HCT116 (cell line): Measurements from ENCODE around the gene PAX5. TPM values are rescaled to one million over a fixed set of nuclear protein-coding genes. Genes with fewer than 3 reads are reported as not detected.

Experiments used
- ATAC-seq: fragments of 200-7000 bp; cut with Tn5 transposase; 2 replicates; pipeline ENCODE4 v1.9.1; 2020; ENCODE audit warnings: mild to moderate bottlenecking, moderate library complexity
- BruUV-seq: library from RNA; stranded (reverse); fragments of 400-500 nt; replicated peaks from 2 replicates; lab custom pipeline; 2021; lab: Mats Ljungman, UMichigan
- CTCF ChIA-PET: fragments of 300-600 bp; sonication (Branson Sonifier 250); formaldehyde crosslinking; loops from one replicate; lab custom pipeline; 2021; ENCODE audit warnings: antibody characterized with exemption; lab: Charles Lee
- POLR2A ChIA-PET: fragments of 300-600, 350-600 bp; sonication (Branson Sonifier 250); formaldehyde crosslinking; loops from one replicate; lab custom pipeline; 2021; ENCODE audit warnings: antibody characterized with exemption; lab: Charles Lee
- RAD21 ChIA-PET, 2 experiments: fragments of 300-600 bp; sonication (Branson Sonifier 250); formaldehyde crosslinking; loops; one replicate each; lab custom pipeline; 2023; ENCODE audit warnings: low total read pairs in 2 of 2; ENCODE audit not compliant: uncharacterized antibody in 2 of 2, unreplicated experiment in 2 of 2, low non-redundant PET in 1 of 2; lab: Charles Lee
- DNase-seq: peaks from one replicate; pipeline ENCODE4 v3.0.0-alpha.2; 2010; ENCODE audit warnings: low read depth, low spot score
- H2AFZ ChIP-seq: fragments of 200-600 bp; shearing (Covaris generic), sonication (generic); 2 replicates; pipeline ENCODE4 v1.6.1; 2017; ENCODE audit warnings: low read depth, mixed run types, mixed read lengths, antibody characterized with exemption, low read length; ENCODE audit not compliant: poor library complexity, severe bottlenecking
- H3K27ac ChIP-seq: 2 replicates; pipeline ENCODE4 v1.5.1; 2012; ENCODE audit warnings: low read depth, low read length
- H3K27me3 ChIP-seq: fragments of 200-600 bp; sonication (generic); 2 replicates; pipeline ENCODE4 v1.6.1; 2016; ENCODE audit warnings: mixed run types, low read length, mixed read lengths; ENCODE audit not compliant: insufficient read depth
- H3K36me3 ChIP-seq, 2 experiments: fragments of 200-500 bp in 1 of 2; fragments of 200-600 bp in 1 of 2; sonication (Bioruptor generic) in 1 of 2; sonication (generic) in 1 of 2; 2 replicates each; pipeline versions ENCODE4 v1.5.1 to v1.6.1; 2014 to 2016; ENCODE audit warnings: low read length in 2 of 2, inconsistent platforms in 1 of 2, mixed read lengths in 1 of 2, mixed run types in 1 of 2; ENCODE audit not compliant: insufficient read depth in 2 of 2, control insufficient read depth in 1 of 2
- H3K4me1 ChIP-seq, 2 experiments: fragments of 200-600 bp in 1 of 2; sonication (generic) in 1 of 2; 2 replicates each; pipeline versions ENCODE4 v1.5.1 to v1.6.1; 2012 to 2017; ENCODE audit warnings: low read length in 2 of 2, inconsistent platforms in 1 of 2, mild to moderate bottlenecking in 1 of 2, mixed read lengths in 1 of 2, mixed run types in 1 of 2, moderate library complexity in 1 of 2; ENCODE audit not compliant: insufficient read depth in 2 of 2, control insufficient read depth in 1 of 2
- H3K4me2 ChIP-seq: fragments of 200-600 bp; sonication (generic); 2 replicates; pipeline ENCODE4 v1.6.1; 2017; ENCODE audit warnings: mixed run types, low read length, mixed read lengths
- H3K4me3 ChIP-seq, 2 experiments: fragments of 200-600 bp in 1 of 2; sonication (generic) in 1 of 2; replicated peaks in 1 of 2; 2 replicates each; pipeline ENCODE4 v1.5.1; 2011 to 2016; ENCODE audit warnings: low read length in 2 of 2, control low read depth in 1 of 2, low read depth in 1 of 2, mild to moderate bottlenecking in 1 of 2, mixed read lengths in 1 of 2, mixed run types in 1 of 2
- H3K79me2 ChIP-seq: fragments of 200-600 bp; sonication (generic); 2 replicates; pipeline ENCODE4 v1.6.1; 2017; ENCODE audit warnings: mild to moderate bottlenecking, mixed run types, low read length, moderate library complexity, mixed read lengths; ENCODE audit not compliant: insufficient read depth
- H3K9ac ChIP-seq: fragments of 200-600 bp; sonication (generic); 2 replicates; pipeline ENCODE4 v1.6.1; 2016; ENCODE audit warnings: low read length, mixed read lengths
- H3K9me2 ChIP-seq: fragments of 200-600 bp; sonication (generic), shearing (Covaris generic); 2 replicates; pipeline ENCODE4 v1.6.1; 2017; ENCODE audit warnings: mixed run types, mild to moderate bottlenecking, moderate library complexity; ENCODE audit not compliant: insufficient read depth
- H3K9me3 ChIP-seq, 2 experiments: fragments of 200-500 bp in 1 of 2; fragments of 200-600 bp in 1 of 2; sonication (Bioruptor generic) in 1 of 2; sonication (generic) in 1 of 2; 2 replicates each; pipeline ENCODE4 v1.6.1; 2014 to 2017; ENCODE audit warnings: low read length in 2 of 2, mixed read lengths in 2 of 2, inconsistent platforms in 1 of 2, low read depth in 1 of 2, mild to moderate bottlenecking in 1 of 2, mixed run types in 1 of 2, moderate library complexity in 1 of 2; ENCODE audit not compliant: control insufficient read depth in 1 of 2, insufficient read depth in 1 of 2
- H4K20me1 ChIP-seq: fragments of 200-600 bp; sonication (generic), shearing (Covaris generic); 2 replicates; pipeline ENCODE4 v1.6.1; 2017; ENCODE audit warnings: mixed run types, mild to moderate bottlenecking, moderate library complexity; ENCODE audit not compliant: insufficient read depth
- CBX3 ChIP-seq: IDR thresholded peaks from 2 replicates; pipeline ENCODE4 v1.6.1; 2012; ENCODE audit warnings: low read depth
- CEBPB ChIP-seq: IDR thresholded peaks from 2 replicates; pipeline ENCODE4 v1.6.1; 2012; ENCODE audit warnings: low read depth
- EGR1 ChIP-seq: IDR thresholded peaks from 2 replicates; pipeline ENCODE4 v1.6.1; 2012; ENCODE audit warnings: low read depth
- EZH2 ChIP-seq: fragments of 200-600 bp; sonication (generic); IDR thresholded peaks from 2 replicates; pipeline ENCODE4 v1.6.1; 2017; ENCODE audit warnings: antibody characterized with exemption, mixed run types
- EZH2phosphoT487 ChIP-seq: fragments of 200-600 bp; IDR thresholded peaks from 2 replicates; pipeline ENCODE4 v1.6.1; 2018; ENCODE audit warnings: antibody characterized with exemption, borderline replicate concordance
- JUND ChIP-seq: IDR thresholded peaks from 2 replicates; pipeline ENCODE4 v1.6.1; 2012
- POLR2A ChIP-seq: IDR thresholded peaks from 2 replicates; pipeline ENCODE4 v1.7.0; 2011; ENCODE audit warnings: borderline replicate concordance; ENCODE audit not compliant: insufficient read depth, insufficient read length; ENCODE audit errors: extremely low read depth
- RAD21 ChIP-seq: IDR thresholded peaks from 2 replicates; pipeline ENCODE4 v1.6.1; 2012; ENCODE audit warnings: low read depth, mild to moderate bottlenecking
- SIN3A ChIP-seq: IDR thresholded peaks from 2 replicates; pipeline ENCODE4 v1.6.1; 2012; ENCODE audit warnings: low read depth
- SP1 ChIP-seq: IDR thresholded peaks from 2 replicates; pipeline ENCODE4 v1.6.1; 2012; ENCODE audit warnings: low read depth
- TCF7L2 ChIP-seq: IDR thresholded peaks from 2 replicates; pipeline ENCODE4 v1.7.0; 2011; ENCODE audit warnings: borderline replicate concordance, inconsistent platforms; ENCODE audit not compliant: insufficient read depth, insufficient read length; ENCODE audit errors: extremely low read depth
- YY1 ChIP-seq: IDR thresholded peaks from 2 replicates; pipeline ENCODE4 v1.6.1; 2011; ENCODE audit warnings: low read length, low read depth, moderate library complexity, mild to moderate bottlenecking; ENCODE audit not compliant: insufficient replicate concordance; ENCODE audit errors: extremely low read depth
- ZFX ChIP-seq: fragments of 450-650 bp; IDR thresholded peaks from 2 replicates; pipeline ENCODE4 v1.6.1; 2017
- ZNF274 ChIP-seq: fragments of 200-500 bp; sonication (Bioruptor generic); IDR thresholded peaks from 2 replicates; pipeline ENCODE4 v1.6.1; 2014; ENCODE audit warnings: mild to moderate bottlenecking, low read depth, low read length, inconsistent platforms
- intact Hi-C: fragments of 100-400 bp; cut with micrococcal nuclease; formaldehyde crosslinking; loops from 2 replicates; pipeline ENCODE4 v1.10.0; 2022
- total RNA-seq: library from RNA; stranded (reverse); gene quantifications from one replicate; pipeline ENCODE4 v1.2.1, GENCODE V29; 2021; ENCODE audit not compliant: unreplicated experiment
- TF ChIP-seq, protein P1 (sequence below): IDR thresholded peaks from 2 replicates; pipeline ENCODE4 v1.6.1; 2011; ENCODE audit warnings: mild to moderate bottlenecking, low read length, moderate library complexity; ENCODE audit not compliant: insufficient replicate concordance; ENCODE audit errors: extremely low read depth
- TF ChIP-seq, protein P2 (sequence below): IDR thresholded peaks from 2 replicates; pipeline ENCODE4 v1.6.1; 2012
- TF ChIP-seq, protein P3 (sequence below): IDR thresholded peaks from 2 replicates; pipeline ENCODE4 v1.6.1; 2012; ENCODE audit warnings: low read depth

Gene PAX5
- total RNA-seq, 1 experiment from 2014 or later: 0.17 TPM

DNA sequence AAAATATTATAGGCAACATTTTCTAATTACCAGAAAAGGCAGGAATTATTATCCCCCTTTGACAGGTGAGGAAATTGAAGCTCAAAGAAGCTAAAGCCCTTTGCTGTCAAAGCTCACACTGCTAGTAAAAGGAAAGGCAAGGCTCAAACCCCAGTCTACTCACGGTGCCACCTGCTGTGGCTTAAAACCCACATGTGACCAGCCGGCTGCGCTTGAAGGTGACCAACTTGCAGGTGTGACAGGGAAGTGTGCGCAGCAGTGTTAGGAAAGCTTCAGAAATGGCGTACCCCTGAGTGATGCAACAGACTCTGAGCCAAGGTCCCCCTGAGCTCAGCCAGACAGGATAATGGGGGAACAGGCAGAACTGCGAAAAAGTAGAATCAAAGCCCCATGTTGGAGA is 45.2 kb downstream of the PAX5 start:
- CTCF ChIA-PET: interaction anchor here (8.2 kb wide), 1 partner anchor 115 kb away, joined by 148 read pairs; no protein-coding TSS in a partner anchor
- Histone ChIP-seq H3K4me1 (no peaks in the 10 kb centered on the region), H3K79me2 (no peaks in the 10 kb centered on the region), H2AFZ (no peak overlapping the region), H3K27ac (no peak overlapping the region), H3K36me3 (no peaks in the 10 kb centered on the region), H4K20me1 (no peaks in the 10 kb centered on the region)
- intact Hi-C loops: no loop called here
- TF ChIP-seq EZH2phosphoT487 (no peak), ZFX (no peak), POLR2A (no peak), JUND (no peak), SIN3A (no peak), YY1 (no peak), CEBPB (no peak), SP1 (no peak), EZH2 (no peak), CBX3 (no peak), RAD21 (no peak), TCF7L2 (no peak), EGR1 (no peak), ZNF274 (no peak)
- TF ChIP-seq, protein P1, sequence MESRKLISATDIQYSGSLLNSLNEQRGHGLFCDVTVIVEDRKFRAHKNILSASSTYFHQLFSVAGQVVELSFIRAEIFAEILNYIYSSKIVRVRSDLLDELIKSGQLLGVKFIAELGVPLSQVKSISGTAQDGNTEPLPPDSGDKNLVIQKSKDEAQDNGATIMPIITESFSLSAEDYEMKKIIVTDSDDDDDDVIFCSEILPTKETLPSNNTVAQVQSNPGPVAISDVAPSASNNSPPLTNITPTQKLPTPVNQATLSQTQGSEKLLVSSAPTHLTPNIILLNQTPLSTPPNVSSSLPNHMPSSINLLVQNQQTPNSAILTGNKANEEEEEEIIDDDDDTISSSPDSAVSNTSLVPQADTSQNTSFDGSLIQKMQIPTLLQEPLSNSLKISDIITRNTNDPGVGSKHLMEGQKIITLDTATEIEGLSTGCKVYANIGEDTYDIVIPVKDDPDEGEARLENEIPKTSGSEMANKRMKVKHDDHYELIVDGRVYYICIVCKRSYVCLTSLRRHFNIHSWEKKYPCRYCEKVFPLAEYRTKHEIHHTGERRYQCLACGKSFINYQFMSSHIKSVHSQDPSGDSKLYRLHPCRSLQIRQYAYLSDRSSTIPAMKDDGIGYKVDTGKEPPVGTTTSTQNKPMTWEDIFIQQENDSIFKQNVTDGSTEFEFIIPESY: no peak
- TF ChIP-seq, protein P2, sequence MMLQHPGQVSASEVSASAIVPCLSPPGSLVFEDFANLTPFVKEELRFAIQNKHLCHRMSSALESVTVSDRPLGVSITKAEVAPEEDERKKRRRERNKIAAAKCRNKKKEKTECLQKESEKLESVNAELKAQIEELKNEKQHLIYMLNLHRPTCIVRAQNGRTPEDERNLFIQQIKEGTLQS: no peak
- TF ChIP-seq, protein P3, sequence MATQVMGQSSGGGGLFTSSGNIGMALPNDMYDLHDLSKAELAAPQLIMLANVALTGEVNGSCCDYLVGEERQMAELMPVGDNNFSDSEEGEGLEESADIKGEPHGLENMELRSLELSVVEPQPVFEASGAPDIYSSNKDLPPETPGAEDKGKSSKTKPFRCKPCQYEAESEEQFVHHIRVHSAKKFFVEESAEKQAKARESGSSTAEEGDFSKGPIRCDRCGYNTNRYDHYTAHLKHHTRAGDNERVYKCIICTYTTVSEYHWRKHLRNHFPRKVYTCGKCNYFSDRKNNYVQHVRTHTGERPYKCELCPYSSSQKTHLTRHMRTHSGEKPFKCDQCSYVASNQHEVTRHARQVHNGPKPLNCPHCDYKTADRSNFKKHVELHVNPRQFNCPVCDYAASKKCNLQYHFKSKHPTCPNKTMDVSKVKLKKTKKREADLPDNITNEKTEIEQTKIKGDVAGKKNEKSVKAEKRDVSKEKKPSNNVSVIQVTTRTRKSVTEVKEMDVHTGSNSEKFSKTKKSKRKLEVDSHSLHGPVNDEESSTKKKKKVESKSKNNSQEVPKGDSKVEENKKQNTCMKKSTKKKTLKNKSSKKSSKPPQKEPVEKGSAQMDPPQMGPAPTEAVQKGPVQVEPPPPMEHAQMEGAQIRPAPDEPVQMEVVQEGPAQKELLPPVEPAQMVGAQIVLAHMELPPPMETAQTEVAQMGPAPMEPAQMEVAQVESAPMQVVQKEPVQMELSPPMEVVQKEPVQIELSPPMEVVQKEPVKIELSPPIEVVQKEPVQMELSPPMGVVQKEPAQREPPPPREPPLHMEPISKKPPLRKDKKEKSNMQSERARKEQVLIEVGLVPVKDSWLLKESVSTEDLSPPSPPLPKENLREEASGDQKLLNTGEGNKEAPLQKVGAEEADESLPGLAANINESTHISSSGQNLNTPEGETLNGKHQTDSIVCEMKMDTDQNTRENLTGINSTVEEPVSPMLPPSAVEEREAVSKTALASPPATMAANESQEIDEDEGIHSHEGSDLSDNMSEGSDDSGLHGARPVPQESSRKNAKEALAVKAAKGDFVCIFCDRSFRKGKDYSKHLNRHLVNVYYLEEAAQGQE: no peak
- TF ChIP-seq, all 23 proteins: peak for 0
- POLR2A ChIA-PET: no interaction called here
- H3K27me3 ChIP-seq: no peaks in the 10 kb centered on the region
- peaks cover 0 to 6% of the 10 kb centered on the region in 2 experiments; a peak in 1 of 4 replicates for H3K9me3 ChIP-seq
- no peak overlapping the region for H3K4me3 ChIP-seq
- H3K9me2 ChIP-seq: no peaks in the 10 kb centered on the region
- no peak for DNase-seq
- RAD21 ChIA-PET: interaction anchor here (0.7 to 0.8 kb wide), 2 partner anchors 8 to 116 kb away, joined by 3 read pairs; no protein-coding TSS in a partner anchor
- no peak overlapping the region for H3K4me2 ChIP-seq
- no peak for ATAC-seq
- BruUV-seq: no TSS peak
- no peak overlapping the region for H3K9ac ChIP-seq
